Activated T-cell treated with anti-CD3 and anti-CD28 coated beads, Interleukin-2, amount 50 U/mL, for 72 hours (primary cell): ENCODE measurements around the gene CDYL. TPM values are rescaled to one million over a fixed set of nuclear protein-coding genes. Genes with fewer than 3 reads are reported as not detected.

Experiments used
- ATAC-seq, 2 donors: fragments of 150-1000 bp; cut with Tn5 transposase; replicated peaks in 1 of 2; 2 replicates each; pipeline ENCODE4 v1.10.0; 2021; ENCODE audit warnings: moderate library complexity in 2 of 2, mild to moderate bottlenecking in 1 of 2
- DNase-seq, 2 donors: peaks; one replicate each; pipeline ENCODE4 v3.0.0; 2021 to 2022; ENCODE audit warnings: mixed read lengths in 1 of 2
- H3K27ac Mint-ChIP-seq: one replicate; pipeline ENCODE4 v1.8.0; 2022; ENCODE audit warnings: mild to moderate bottlenecking, moderate library complexity, mixed read lengths
- H3K27me3 Mint-ChIP-seq: one replicate; pipeline ENCODE4 v1.8.0; 2022; ENCODE audit warnings: low read depth, mixed read lengths
- H3K36me3 Mint-ChIP-seq, 2 donors: one replicate each; pipeline ENCODE4 v1.8.0; 2022; ENCODE audit warnings: mixed read lengths in 2 of 2, mild to moderate bottlenecking in 1 of 2; ENCODE audit not compliant: insufficient read depth in 2 of 2
- H3K4me1 Mint-ChIP-seq: one replicate; pipeline ENCODE4 v1.8.0; 2022; ENCODE audit warnings: low read depth, mixed read lengths
- H3K4me3 Mint-ChIP-seq, 2 donors: one replicate each; pipeline ENCODE4 v1.8.0; 2022; ENCODE audit warnings: mild to moderate bottlenecking in 2 of 2, mixed read lengths in 2 of 2, moderate library complexity in 2 of 2
- H3K9me3 Mint-ChIP-seq, 2 donors: one replicate each; pipeline ENCODE4 v1.8.0; 2022; ENCODE audit warnings: mixed read lengths in 2 of 2
- total RNA-seq, 2 donors: library from RNA; stranded (reverse); gene quantifications; one replicate each; pipeline ENCODE4 v1.2.3, GENCODE V29; 2022

Gene CDYL
- total RNA-seq, 2 donors from 2014 or later, result 39.2 to 40.8 TPM

- H3K27ac Mint-ChIP-seq, result no peak overlapping the region
- no peaks in the 10 kb centered on the region for H3K9me3 Mint-ChIP-seq
- no peaks in the 10 kb centered on the region for H3K27me3 Mint-ChIP-seq
- no peak for ATAC-seq
- no peak overlapping the region for H3K4me3 Mint-ChIP-seq
- H3K4me1 Mint-ChIP-seq, result peaks cover 15% of the 10 kb centered on the region
- peaks cover 2% of the 10 kb centered on the region in 2 donors for H3K36me3 Mint-ChIP-seq
- DNase-seq, result no peak
Observed at GRCh38 chr6:4888841-4889240, 112.6 kb downstream of the CDYL start.

- no peak for DNase-seq
- peaks cover 9% of the 10 kb centered on the region for H3K4me1 Mint-ChIP-seq
- no peak for ATAC-seq
- no peaks in the 10 kb centered on the region for H3K27me3 Mint-ChIP-seq
- H3K36me3 Mint-ChIP-seq, result peaks cover 4% of the 10 kb centered on the region in 2 donors
- no peaks in the 10 kb centered on the region for H3K9me3 Mint-ChIP-seq
- no peak overlapping the region for H3K4me3 Mint-ChIP-seq
- H3K27ac Mint-ChIP-seq, result no peak overlapping the region
Observed at GRCh38 chr6:4889701-4890100, 113.5 kb downstream of the CDYL start.

GRCh38 chr6:4890191-4890590 is 114.0 kb downstream of the CDYL start:
- H3K27me3 Mint-ChIP-seq, result no peaks in the 10 kb centered on the region
- peaks cover 9% of the 10 kb centered on the region for H3K4me1 Mint-ChIP-seq
- H3K9me3 Mint-ChIP-seq, result no peaks in the 10 kb centered on the region
- peaks cover 4% of the 10 kb centered on the region in 2 donors for H3K36me3 Mint-ChIP-seq
- ATAC-seq (no peak), DNase-seq (no peak)
- H3K27ac Mint-ChIP-seq, result no peak overlapping the region
- no peak overlapping the region for H3K4me3 Mint-ChIP-seq

GRCh38 chr6:4890627-4891026 is 114.4 kb downstream of the CDYL start:
- Mint-ChIP-seq H3K27me3 (no peaks in the 10 kb centered on the region), H3K4me3 (no peak overlapping the region), H3K9me3 (no peaks in the 10 kb centered on the region), H3K36me3 (peaks cover 4% of the 10 kb centered on the region in 2 donors), H3K27ac (no peak overlapping the region), H3K4me1 (peaks cover 9% of the 10 kb centered on the region)
- ATAC-seq (no peak), DNase-seq (no peak)

GRCh38 chr6:4891141-4891540 is 114.9 kb downstream of the CDYL start:
- Mint-ChIP-seq H3K9me3 (no peaks in the 10 kb centered on the region), H3K27ac (no peak overlapping the region), H3K27me3 (no peaks in the 10 kb centered on the region), H3K36me3 (peaks cover 4% of the 10 kb centered on the region in 2 donors), H3K4me1 (peaks cover 9% of the 10 kb centered on the region), H3K4me3 (no peak overlapping the region)
- DNase-seq (no peak), ATAC-seq (no peak)

- Mint-ChIP-seq H3K9me3 (no peaks in the 10 kb centered on the region), H3K27ac (no peak overlapping the region), H3K4me3 (no peak overlapping the region), H3K36me3 (peaks cover 7 to 13% of the 10 kb centered on the region in 2 donors), H3K4me1 (peaks cover under 1% of the 10 kb centered on the region), H3K27me3 (no peaks in the 10 kb centered on the region)
- no peak for ATAC-seq
- DNase-seq, result no peak
Observed at GRCh38 chr6:4892785-4893485, 116.7 kb downstream of the CDYL start.

GRCh38 chr6:4894049-4894448 is 117.8 kb downstream of the CDYL start:
- peaks cover 13 to 18% of the 10 kb centered on the region in 2 donors for H3K36me3 Mint-ChIP-seq
- ATAC-seq (no peak), DNase-seq (no peak)

GRCh38 chr6:4895971-4896370 is 119.8 kb downstream of the CDYL start:
- peaks cover 14 to 18% of the 10 kb centered on the region in 2 donors for H3K36me3 Mint-ChIP-seq
- no peaks in the 10 kb centered on the region for H3K9me3 Mint-ChIP-seq
- peaks cover under 1% of the 10 kb centered on the region for H3K4me1 Mint-ChIP-seq
- DNase-seq (no peak), ATAC-seq (no peak)
- H3K27me3 Mint-ChIP-seq, result no peaks in the 10 kb centered on the region
- H3K27ac Mint-ChIP-seq, result no peak overlapping the region
- H3K4me3 Mint-ChIP-seq, result no peak overlapping the region

More at GRCh38 chr6:4894049-4894448, 117.8 kb downstream of the CDYL start:
- Mint-ChIP-seq H3K4me3 (no peak overlapping the region), H3K4me1 (no peaks in the 10 kb centered on the region), H3K9me3 (no peaks in the 10 kb centered on the region), H3K27me3 (no peaks in the 10 kb centered on the region), H3K27ac (no peak overlapping the region)

- peaks cover 5% of the 10 kb centered on the region for H3K4me1 Mint-ChIP-seq
- H3K4me3 Mint-ChIP-seq, result no peak overlapping the region
- H3K36me3 Mint-ChIP-seq, result peaks cover 14 to 18% of the 10 kb centered on the region in 2 donors
- no peaks in the 10 kb centered on the region for H3K9me3 Mint-ChIP-seq
- no peak for DNase-seq
- no peak for ATAC-seq
- H3K27me3 Mint-ChIP-seq, result no peaks in the 10 kb centered on the region
- no peak overlapping the region for H3K27ac Mint-ChIP-seq
Observed at GRCh38 chr6:4896401-4896800, 120.2 kb downstream of the CDYL start.

GRCh38 chr6:4899249-4900034 is 123.2 kb downstream of the CDYL start:
- Mint-ChIP-seq H3K9me3 (no peaks in the 10 kb centered on the region), H3K27me3 (no peaks in the 10 kb centered on the region), H3K4me3 (no peak overlapping the region), H3K27ac (no peak overlapping the region), H3K4me1 (peaks cover 7% of the 10 kb centered on the region), H3K36me3 (peaks cover 10 to 19% of the 10 kb centered on the region in 2 donors)
- DNase-seq (no peak), ATAC-seq (no peak)

- Mint-ChIP-seq H3K4me1 (peaks cover 17% of the 10 kb centered on the region), H3K36me3 (peaks cover 8 to 14% of the 10 kb centered on the region in 2 donors), H3K27ac (no peak overlapping the region), H3K4me3 (no peak overlapping the region), H3K27me3 (no peaks in the 10 kb centered on the region), H3K9me3 (no peaks in the 10 kb centered on the region)
- DNase-seq (no peak), ATAC-seq (peak in 1 of 2 donors; percentile 45)
Observed at GRCh38 chr6:4901386-4902061, 125.3 kb downstream of the CDYL start.

GRCh38 chr6:4902363-4902762 is 126.2 kb downstream of the CDYL start:
- peaks cover 8 to 9% of the 10 kb centered on the region in 2 donors for H3K36me3 Mint-ChIP-seq
- no peak for ATAC-seq
- no peaks in the 10 kb centered on the region for H3K27me3 Mint-ChIP-seq

GRCh38 chr6:4903121-4903520 is 126.9 kb downstream of the CDYL start:
- Mint-ChIP-seq H3K4me1 (peaks cover 33% of the 10 kb centered on the region), H3K27me3 (no peaks in the 10 kb centered on the region), H3K36me3 (peaks cover 6% of the 10 kb centered on the region in 2 donors), H3K27ac (no peak overlapping the region), H3K4me3 (no peak overlapping the region), H3K9me3 (no peaks in the 10 kb centered on the region)
- DNase-seq (no peak), ATAC-seq (no peak)

More at GRCh38 chr6:4902363-4902762, 126.2 kb downstream of the CDYL start:
- peaks cover 26% of the 10 kb centered on the region for H3K4me1 Mint-ChIP-seq
- H3K27ac Mint-ChIP-seq, result no peak overlapping the region
- DNase-seq, result no peak
- no peak overlapping the region for H3K4me3 Mint-ChIP-seq
- H3K9me3 Mint-ChIP-seq, result no peaks in the 10 kb centered on the region
